NCI-H774 (cell line): ENCODE measurements around the gene CLEC4C.
"Not testable (repeated sequence)": the region's sequence is repeated elsewhere in the genome, so short reads cannot be mapped to it uniquely, and the experiment has no call there.

Experiments
- DNase-seq: peaks from one replicate; lab custom pipeline; 2025; lab: John Stamatoyannopoulos, UW

Gene CLEC4C, protein sequence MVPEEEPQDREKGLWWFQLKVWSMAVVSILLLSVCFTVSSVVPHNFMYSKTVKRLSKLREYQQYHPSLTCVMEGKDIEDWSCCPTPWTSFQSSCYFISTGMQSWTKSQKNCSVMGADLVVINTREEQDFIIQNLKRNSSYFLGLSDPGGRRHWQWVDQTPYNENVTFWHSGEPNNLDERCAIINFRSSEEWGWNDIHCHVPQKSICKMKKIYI

GRCh38 chr12:7747246-7747645 lies at the start of gene CLEC4C:
TSS of gene CLEC4C (minus strand) at chr12:7747375. CDS start at chr12:7747348, 27 bp downstream.
- no peak for DNase-seq

GRCh38 chr12:7793211-7793610 lies 46.0 kb upstream of the CLEC4C start:
- DNase-seq, result no peak

GRCh38 chr12:7788884-7789528 lies 41.8 kb upstream of the CLEC4C start, which contains the start of gene NANOG:
TSS of gene NANOG (plus strand) at chr12:7789402. CDS start at chr12:7789615, 213 bp downstream.
- DNase-seq, result not testable (repeated sequence)

DNA sequence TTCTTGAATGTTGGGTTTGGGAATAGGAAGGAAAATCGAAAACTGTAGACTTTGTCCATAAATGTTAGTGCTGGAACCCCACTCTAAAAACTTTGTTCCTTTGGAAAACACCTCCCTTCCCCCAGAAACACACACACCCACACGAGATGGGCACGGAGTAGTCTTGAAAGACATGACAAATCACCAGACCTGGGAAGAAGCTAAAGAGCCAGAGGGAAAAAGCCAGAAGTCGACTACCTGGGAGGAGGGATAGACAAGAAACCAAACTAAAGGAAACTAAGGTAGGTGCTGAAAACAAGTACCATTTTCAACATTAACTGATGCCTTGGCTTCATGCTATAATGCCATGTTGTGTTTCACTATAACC lies 41.1 kb upstream of the CLEC4C start:
- DNase-seq, result no peak

DNA sequence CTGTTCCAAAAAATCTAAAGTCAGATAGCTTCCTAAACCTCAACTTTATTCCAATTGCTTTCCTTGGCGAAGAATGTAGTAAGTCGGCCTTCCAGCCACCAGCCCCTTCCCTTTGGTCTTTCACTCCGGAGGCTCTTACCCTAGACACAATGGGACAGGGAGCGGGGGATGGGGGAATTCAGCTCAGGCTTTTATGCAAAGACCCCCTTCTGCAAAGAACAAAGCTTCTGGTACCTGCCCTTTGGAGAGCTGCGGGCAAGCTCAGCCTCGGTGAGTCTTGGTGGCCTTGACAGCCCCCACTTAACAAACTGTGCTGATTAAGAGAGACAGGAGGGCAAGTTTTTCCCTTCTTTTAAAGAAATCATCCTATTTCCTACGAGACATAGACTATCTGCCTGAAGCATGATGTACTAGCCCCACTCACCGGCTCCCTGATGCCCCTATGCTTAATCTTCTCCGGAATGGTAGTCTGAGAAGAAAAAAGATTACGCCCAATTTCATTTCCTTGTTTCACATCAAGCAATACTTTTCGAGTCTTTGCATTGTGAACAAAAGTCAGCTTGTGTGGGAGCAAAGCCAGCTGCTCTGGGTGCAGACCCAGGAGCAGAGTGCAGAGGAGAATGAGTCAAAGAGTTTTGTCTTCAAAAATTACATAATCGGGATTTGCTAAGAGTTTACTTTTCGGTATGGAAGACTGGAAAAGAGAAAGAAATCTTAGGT lies 40.6 kb upstream of the CLEC4C start:
- no peak for DNase-seq

- DNase-seq, result no peak
These were observed 37.5 kb upstream of the CLEC4C start for GRCh38 chr12:7784701-7785100.

- DNase-seq, result not testable (repeated sequence)
These were observed 36.3 kb upstream of the CLEC4C start for GRCh38 chr12:7783433-7783832.

DNA sequence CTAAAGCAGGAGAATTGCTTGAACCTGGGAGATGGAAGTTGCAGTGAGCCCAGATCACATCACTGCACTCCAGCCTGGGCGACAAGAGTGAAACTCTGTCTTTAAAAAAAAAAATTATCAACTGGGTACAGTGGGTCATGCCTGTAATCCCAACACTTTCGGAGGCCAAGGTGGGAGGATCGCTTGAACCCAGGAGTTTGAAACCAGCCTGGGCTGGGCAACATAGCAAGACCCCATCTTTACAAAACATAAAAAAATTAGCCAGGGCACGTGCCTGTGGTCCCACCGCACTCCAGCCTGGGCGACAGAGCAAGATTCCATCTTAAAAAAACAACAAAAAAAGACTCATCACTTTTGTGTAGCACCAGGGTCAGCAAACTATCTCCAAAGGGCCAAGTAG lies 34.9 kb upstream of the CLEC4C start:
- DNase-seq, result no peak

DNA sequence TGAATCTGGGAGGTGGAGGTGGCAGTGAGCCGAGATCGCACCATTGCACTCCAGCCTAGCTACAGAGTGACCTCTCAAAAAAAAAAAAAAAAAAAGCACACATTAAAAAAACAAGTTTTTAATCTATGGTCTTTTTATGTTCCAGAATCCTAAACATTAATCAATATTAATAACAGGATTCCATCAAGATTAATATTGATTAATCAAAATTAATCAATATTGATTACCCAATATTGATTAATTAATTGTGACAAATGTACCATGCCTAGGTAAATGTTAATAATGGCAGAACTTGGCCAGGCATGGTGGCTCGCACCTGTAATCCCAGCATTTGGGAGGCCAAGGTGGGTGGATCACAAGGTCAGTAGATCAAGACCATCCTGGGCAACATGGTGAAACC lies 34.1 kb upstream of the CLEC4C start:
- DNase-seq, result no peak

DNA sequence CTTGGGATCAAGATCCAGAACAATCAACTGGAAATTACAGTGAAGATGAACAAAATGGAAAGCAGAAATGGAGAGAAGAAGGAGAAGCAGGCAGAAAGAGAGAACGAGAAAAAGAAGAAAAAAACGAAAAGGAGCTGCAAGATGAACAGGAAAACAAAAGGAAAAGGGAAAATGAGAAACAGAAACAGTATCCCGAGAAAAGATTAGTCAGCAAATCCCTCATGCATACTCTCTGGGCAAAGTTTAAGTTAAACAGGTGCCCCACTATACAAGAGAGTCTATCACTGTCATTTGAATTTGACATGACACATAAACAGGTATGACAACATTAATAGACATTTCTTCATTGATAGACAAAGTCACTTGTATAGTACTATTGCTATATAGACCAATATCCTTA lies 22.8 kb upstream of the CLEC4C start:
- DNase-seq, result no peak

GRCh38 chr12:7758766-7759140 lies 11.6 kb upstream of the CLEC4C start:
- no peak for DNase-seq

GRCh38 chr12:7756993-7757392 lies 9.8 kb upstream of the CLEC4C start:
- DNase-seq, result no peak

DNA sequence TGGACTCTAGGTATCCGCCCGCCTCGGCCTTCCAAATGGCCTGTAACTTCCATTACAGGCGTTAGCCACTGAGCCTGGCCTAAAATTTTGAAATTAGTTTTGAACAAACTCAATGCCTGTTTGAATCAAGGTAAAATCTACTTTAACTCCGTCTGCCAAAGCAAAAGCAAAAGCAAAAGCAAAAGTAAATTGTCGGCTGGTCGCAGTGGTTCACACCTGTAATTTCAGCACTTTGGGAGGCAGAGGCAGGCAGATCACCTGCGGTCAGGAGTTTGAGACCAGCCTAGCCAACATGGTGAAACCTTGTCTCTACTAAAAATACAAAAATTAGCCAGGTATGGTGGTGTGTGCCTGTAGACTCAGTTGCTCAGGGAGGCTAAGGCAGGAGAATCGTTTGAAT lies 8.5 kb upstream of the CLEC4C start:
- DNase-seq, result not testable (repeated sequence)

- not testable (repeated sequence) for DNase-seq
These were observed 5.1 kb upstream of the CLEC4C start for GRCh38 chr12:7751941-7752922.

GRCh38 chr12:7751394-7751793 lies 4.2 kb upstream of the CLEC4C start:
- no peak for DNase-seq

GRCh38 chr12:7750350-7750749 lies 3.2 kb upstream of the CLEC4C start:
- DNase-seq, result no peak

DNA sequence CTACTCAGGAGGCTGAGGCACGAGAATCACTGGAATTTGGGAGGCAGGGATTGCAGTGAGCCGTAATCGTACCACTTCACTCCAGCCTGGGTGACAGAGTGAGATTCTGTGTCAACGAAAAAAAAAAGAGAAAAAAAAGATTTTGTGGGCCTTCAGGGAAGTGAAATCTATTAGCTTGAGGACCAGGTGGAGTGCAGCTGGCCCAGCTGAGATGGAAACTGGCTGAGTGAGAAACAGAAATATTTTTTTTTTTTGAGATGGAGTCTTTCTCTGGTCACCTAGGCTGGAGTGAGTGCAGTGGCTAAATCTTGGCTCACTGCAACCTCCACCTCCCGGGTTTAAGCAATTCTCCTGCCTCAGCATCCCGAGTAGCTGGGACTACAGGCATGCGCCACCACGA lies 2.3 kb upstream of the CLEC4C start:
- DNase-seq, result no peak

DNA sequence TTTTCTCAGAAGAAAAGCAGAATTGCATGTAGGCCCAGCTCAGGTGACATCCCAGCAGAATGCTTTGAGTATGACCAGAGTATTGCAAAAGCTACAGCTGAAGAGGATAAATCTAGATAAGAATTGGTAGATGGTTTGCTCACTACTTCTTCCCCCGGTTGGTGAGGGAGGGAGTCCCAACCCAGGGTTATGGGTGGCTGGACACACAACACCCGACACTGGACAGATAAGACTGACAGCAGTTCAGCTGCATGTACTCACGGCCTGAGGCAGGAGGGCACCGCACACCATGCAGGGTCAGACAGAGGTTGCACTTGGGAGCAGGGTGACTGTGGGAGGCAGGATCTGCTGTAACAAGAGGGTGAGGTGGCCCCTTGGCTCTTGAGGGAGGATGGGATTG lies 1.7 kb upstream of the CLEC4C start:
- DNase-seq, result no peak

DNA sequence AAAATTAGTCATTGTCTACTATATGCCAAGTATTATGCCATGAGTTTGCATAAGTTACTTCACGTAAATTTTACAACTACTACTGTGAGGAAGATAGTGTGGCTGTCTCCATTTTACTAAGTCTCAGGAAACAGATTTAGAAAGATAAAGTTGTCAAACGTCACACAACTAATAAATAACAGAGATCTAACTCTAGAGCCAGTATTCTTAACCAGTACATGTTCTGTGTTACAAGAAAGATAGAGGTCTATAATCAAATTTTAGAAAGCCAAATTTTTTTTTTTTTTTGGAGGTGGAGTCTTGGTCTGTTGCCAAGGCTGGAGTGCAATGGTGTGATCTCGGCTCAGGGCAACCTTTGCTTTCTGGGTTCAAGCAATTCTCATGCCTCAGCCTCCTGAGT lies 14.2 kb downstream of the CLEC4C start:
- DNase-seq, result no peak

DNA sequence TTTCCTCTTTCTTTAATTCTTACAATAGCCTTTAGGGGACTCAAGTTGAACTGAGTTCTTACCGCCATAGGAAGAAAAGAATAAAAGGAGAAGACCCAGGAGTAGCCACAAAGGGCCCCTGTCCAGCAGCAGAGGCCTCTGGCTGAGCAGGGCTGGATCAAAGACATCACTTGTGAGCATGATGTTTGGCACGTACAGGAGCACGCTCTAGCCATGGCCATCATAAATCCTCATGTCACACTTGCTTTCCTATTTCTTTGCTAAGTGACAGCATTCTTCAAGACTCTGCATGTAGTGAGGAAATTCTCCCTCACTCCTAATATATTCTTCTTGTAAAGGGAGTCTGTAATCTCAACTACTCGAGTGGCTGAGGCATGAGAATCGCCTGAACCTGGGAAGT lies 15.7 kb downstream of the CLEC4C start:
- DNase-seq, result no peak

- not testable (repeated sequence) for DNase-seq
These were observed 16.2 kb downstream of the CLEC4C start for GRCh38 chr12:7730984-7731383.

DNA sequence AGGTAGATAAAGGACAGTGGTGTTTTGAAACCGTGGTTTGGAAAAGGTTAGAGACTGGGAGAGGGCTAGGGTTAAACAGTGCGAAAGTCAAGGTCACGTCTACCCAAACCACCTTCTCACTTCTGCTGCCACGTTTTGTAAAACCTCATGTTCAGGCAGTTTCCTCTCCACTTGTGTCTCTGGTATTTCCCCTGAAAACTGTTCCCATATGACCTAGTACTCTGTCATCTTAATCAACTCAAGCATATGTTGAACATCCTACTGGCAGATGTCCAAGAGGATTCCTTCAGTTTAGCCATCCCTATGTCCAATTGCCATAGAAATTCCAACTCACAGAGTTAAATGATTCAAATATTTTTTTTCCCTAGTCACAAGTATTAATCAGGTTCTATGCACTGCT lies 17.4 kb downstream of the CLEC4C start:
- DNase-seq, result no peak
